ENCODE data around the gene PTPRD. TPM values are rescaled to one million over a fixed set of nuclear protein-coding genes. Genes with fewer than 3 reads are reported as not detected.
"Not testable (repeated sequence)": the region's sequence is repeated elsewhere in the genome, so short reads cannot be mapped to it uniquely, and the experiment has no call there.

PTPRD gene
- total RNA-seq, 1 donor = 0.52 TPM

DNA sequence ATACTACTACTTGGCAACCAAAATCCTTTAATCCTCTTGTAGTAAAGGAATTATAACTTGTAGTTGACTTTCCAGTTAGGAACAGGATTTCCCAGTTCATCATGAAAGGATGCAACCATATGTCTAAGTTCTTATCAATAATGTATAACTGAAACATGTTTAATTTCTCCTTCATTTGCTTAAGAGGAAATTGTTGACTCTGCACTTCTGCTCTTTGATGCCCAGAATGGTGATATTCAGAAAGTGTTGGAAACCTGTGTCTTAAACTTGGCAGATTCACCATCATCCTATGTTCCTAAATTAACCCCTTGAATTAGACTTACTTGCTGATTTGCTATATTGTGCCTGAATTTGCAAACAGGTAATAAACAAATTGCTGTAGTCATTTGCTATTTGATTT lies 201.5 kb downstream of the PTPRD start:
- H3K27me3 ChIP-seq (ENCODE audit: insufficient read depth, low read length) = no peaks in the 10 kb centered on the region
- no peak overlapping the region for H3K4me3 ChIP-seq (ENCODE audit: low read length)
- H3K4me1 ChIP-seq (ENCODE audit: insufficient read depth, low read length) = no peaks in the 10 kb centered on the region
- H3K9me3 ChIP-seq (ENCODE audit: low read depth, low read length) = no peaks in the 10 kb centered on the region

DNA sequence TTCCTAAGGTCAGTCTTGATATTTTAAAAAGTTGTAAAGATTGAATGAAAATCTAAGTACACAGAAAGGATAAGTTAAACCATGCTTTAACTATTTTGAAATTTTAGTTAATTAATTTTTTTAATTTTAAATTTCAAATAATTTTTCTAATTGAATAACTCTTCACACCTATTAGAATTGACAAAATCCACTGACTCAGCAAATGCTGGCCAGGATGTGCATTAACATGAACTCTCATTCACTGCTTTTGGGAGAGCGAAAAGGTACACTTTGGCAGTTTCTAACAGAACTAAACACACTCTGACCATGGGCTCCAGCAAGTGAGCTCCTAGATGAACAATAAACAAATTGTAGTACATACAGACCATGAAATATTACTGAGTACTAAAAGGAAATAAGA lies 209.5 kb downstream of the PTPRD start:
- H3K4me1 ChIP-seq (ENCODE audit: insufficient read depth, low read length) = no peaks in the 10 kb centered on the region
- no peaks in the 10 kb centered on the region for H3K27me3 ChIP-seq (ENCODE audit: insufficient read depth, low read length)
- H3K4me3 ChIP-seq (ENCODE audit: low read length) = no peak overlapping the region
- no peaks in the 10 kb centered on the region for H3K9me3 ChIP-seq (ENCODE audit: low read depth, low read length)

DNA sequence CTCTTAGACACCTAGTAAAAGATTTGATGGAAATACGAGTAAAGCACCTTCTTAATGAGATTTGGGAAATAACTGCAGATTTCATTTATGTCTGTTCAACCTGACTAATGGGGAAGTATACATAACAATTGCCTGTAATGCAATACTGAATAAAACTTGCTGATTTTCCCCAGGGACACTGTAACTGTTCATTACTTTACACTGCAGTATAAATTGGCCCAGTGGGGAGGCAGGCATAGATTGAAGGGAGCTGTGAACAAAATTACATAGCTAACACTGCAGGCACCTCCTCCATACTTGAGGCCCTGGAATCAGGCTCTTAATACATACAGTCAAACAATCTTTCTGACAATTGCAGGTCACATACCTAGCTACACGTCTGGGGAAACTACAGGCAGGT lies 216.2 kb downstream of the PTPRD start:
- Histone ChIP-seq H3K9me3 (ENCODE audit: low read depth, low read length) (no peaks in the 10 kb centered on the region), H3K4me3 (ENCODE audit: low read length) (no peak overlapping the region), H3K4me1 (ENCODE audit: insufficient read depth, low read length) (no peaks in the 10 kb centered on the region), H3K27me3 (ENCODE audit: insufficient read depth, low read length) (no peaks in the 10 kb centered on the region)

DNA sequence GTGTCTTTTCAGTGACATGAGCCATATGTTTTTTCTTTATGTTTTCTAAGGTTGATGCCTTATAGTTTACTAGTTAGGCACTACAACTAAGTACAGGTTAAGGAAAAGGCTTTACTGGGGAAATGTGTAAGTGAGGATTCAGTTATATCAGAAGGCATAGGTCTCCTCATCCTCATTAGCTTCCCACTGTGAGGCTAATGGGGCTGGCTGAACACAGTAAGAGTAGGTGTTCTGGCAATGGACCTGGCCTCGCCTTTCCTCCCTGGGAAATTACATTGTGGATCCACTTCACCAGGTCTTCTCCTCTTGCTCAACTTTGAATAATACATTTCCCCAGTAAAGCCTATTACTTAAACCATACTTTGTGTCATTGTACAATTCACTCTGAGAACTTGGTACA lies 225.5 kb downstream of the PTPRD start:
- H3K4me1 ChIP-seq (ENCODE audit: insufficient read depth, low read length) = no peaks in the 10 kb centered on the region
- no peaks in the 10 kb centered on the region for H3K9me3 ChIP-seq (ENCODE audit: low read depth, low read length)
- H3K27me3 ChIP-seq (ENCODE audit: insufficient read depth, low read length) = no peaks in the 10 kb centered on the region
- no peak overlapping the region for H3K4me3 ChIP-seq (ENCODE audit: low read length)

DNA sequence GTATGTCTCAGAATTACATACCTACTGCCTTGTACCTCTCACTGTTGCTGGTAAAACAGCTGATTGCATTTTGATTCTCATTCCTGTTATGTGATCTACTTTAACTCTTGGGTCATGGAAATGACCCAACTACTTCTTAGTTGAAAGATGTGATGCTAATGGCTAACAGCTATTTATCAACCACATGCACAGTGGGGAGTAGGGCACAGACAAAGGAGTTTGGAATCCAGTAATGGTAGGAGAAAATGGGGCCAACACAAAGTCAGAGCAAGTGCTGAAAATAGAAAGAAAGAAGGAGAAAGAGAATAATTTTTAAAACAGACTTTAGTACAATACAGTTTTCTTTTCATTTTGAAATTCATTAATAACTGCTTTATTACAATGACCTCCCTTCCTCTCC lies 241.0 kb downstream of the PTPRD start:
- H3K27me3 ChIP-seq (ENCODE audit: insufficient read depth, low read length) = no peaks in the 10 kb centered on the region
- no peak overlapping the region for H3K4me3 ChIP-seq (ENCODE audit: low read length)
- H3K9me3 ChIP-seq (ENCODE audit: low read depth, low read length) = no peaks in the 10 kb centered on the region
- H3K4me1 ChIP-seq (ENCODE audit: insufficient read depth, low read length) = no peaks in the 10 kb centered on the region

DNA sequence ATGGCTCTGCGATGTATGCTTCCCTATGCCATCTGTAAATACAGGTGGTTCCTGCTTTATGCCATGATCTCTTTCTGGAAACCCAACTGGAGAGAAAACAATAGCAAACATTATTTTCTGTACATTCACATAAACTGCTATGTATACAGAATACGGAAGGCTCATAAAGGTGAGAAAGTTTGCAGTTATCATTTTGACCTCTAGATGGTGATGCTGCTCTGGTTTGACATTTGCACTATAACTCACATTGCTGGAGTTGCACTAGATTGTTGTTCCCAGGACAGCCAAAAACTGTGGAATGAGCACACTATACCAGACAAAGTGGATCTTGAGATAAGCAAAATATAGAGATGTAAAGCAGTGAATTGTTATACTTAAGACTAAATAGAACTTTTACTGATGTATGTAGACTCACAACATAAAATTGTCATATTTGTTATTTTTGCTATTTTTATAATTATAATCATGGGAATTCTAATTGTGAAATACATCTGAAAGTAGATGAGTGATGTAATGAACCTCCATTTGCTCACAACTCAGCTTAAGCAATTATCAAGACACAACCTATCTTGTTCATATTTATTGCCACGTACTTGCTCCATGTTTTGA lies 246.5 kb downstream of the PTPRD start:
- no peaks in the 10 kb centered on the region for H3K4me1 ChIP-seq (ENCODE audit: insufficient read depth, low read length)
- H3K4me3 ChIP-seq (ENCODE audit: low read length) = no peak overlapping the region
- H3K27me3 ChIP-seq (ENCODE audit: insufficient read depth, low read length) = no peaks in the 10 kb centered on the region
- no peaks in the 10 kb centered on the region for H3K9me3 ChIP-seq (ENCODE audit: low read depth, low read length)

DNA sequence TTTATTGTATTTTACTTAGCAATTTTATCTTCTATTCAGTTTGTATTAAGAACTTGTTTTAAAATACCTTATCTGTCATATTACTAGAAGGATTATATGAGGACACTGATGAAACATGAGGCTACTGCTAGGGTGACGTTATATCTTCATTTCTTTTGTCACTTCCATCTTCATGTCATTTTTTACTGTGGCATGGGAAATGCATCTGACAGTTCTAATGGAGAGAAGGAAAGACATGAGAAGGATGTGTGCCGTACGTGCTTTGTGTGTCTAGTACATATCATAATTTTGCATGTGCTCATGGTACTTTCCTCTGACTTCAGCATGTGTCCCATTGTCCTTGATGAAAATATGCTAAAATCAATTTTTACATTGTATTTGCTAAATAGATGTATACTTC lies 258.2 kb downstream of the PTPRD start:
- H3K4me3 ChIP-seq (ENCODE audit: low read length) = no peak overlapping the region
- no peaks in the 10 kb centered on the region for H3K4me1 ChIP-seq (ENCODE audit: insufficient read depth, low read length)
- H3K9me3 ChIP-seq (ENCODE audit: low read depth, low read length) = no peaks in the 10 kb centered on the region
- no peaks in the 10 kb centered on the region for H3K27me3 ChIP-seq (ENCODE audit: insufficient read depth, low read length)

DNA sequence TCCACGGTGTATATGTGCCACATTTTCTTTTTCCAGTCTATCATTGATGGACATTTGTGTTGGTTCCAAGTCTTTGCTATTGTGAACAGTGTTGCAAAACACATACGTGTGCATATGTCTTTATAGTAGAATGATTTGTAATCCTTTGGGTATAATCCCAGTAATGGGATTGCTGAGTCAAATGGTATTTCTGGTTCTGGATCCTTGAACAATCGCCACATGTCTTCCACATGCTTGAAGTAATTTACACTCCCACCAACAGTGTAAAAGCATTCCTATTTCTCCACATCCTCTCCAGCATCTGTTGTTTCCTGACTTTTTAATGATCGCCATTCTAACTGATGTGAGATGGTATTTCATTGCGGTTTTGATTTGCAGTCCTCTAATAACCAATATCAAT lies 267.2 kb downstream of the PTPRD start:
- not testable (repeated sequence) for H3K27me3 ChIP-seq (ENCODE audit: insufficient read depth, low read length); H3K9me3 ChIP-seq (ENCODE audit: low read depth, low read length); H3K4me1 ChIP-seq (ENCODE audit: insufficient read depth, low read length); H3K4me3 ChIP-seq (ENCODE audit: low read length)

DNA sequence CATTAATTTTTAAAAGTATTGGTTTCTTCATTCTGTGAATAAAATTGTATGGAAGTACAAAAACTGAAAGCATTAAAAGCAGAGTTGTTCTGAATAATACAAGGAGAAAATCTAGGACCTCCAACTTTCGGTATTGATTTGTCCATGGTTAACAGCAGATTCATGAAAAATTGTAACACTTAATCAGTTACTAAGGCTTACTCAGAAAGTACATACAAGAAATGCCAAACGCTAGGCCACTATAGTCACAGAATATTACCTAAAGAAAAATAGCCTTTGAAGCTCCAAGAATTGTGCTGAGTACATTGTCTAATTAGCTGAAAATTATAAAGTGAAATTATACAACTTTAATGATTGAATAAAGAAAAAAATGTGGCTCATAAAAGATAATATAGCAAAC lies 271.7 kb downstream of the PTPRD start:
- no peak overlapping the region for H3K4me3 ChIP-seq (ENCODE audit: low read length)
- no peaks in the 10 kb centered on the region for H3K9me3 ChIP-seq (ENCODE audit: low read depth, low read length)
- H3K4me1 ChIP-seq (ENCODE audit: insufficient read depth, low read length) = no peaks in the 10 kb centered on the region
- no peaks in the 10 kb centered on the region for H3K27me3 ChIP-seq (ENCODE audit: insufficient read depth, low read length)

DNA sequence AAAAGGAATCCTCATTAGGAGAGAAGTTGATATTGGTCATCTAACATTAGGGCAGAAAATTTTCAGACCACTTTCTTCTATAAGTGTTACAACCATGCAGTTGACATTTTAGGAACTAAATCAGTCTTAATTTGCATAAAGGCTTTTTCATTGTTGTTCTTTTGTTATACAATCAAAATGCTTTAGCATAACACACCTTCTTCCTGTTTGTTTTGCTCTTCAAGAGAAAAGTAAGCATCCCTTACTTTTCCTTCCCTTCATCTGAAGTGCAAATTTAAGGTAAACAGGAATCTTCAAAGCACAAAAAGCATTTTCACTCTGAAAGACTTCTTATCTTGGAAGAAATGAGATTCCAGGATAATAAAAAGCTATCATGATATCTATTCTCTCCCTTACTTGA lies 273.6 kb downstream of the PTPRD start:
- no peaks in the 10 kb centered on the region for H3K4me1 ChIP-seq (ENCODE audit: insufficient read depth, low read length)
- H3K4me3 ChIP-seq (ENCODE audit: low read length) = no peak overlapping the region
- H3K27me3 ChIP-seq (ENCODE audit: insufficient read depth, low read length) = no peaks in the 10 kb centered on the region
- H3K9me3 ChIP-seq (ENCODE audit: low read depth, low read length) = no peaks in the 10 kb centered on the region

DNA sequence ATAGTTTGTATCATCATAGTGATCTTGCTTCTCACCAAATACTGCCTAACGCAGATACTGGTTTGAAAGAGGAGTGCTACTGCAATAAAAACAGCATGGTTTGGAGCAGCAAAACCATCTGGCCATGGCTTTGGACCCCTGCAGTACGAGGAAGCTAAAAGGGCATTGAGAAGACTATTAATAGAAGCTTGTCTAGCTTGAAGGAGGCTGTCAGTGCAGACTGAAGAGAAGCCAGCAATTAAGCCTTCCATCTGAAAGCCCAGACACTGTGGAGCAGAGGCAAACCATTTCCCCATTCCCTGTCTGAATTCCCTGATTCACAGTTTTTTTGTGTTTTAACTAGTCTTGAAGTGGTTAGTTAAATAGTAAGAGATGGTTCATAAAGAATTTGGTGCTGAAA lies 281.6 kb downstream of the PTPRD start:
- Histone ChIP-seq H3K4me3 (ENCODE audit: low read length) (no peak overlapping the region), H3K27me3 (ENCODE audit: insufficient read depth, low read length) (no peaks in the 10 kb centered on the region), H3K9me3 (ENCODE audit: low read depth, low read length) (no peaks in the 10 kb centered on the region), H3K4me1 (ENCODE audit: insufficient read depth, low read length) (no peaks in the 10 kb centered on the region)

DNA sequence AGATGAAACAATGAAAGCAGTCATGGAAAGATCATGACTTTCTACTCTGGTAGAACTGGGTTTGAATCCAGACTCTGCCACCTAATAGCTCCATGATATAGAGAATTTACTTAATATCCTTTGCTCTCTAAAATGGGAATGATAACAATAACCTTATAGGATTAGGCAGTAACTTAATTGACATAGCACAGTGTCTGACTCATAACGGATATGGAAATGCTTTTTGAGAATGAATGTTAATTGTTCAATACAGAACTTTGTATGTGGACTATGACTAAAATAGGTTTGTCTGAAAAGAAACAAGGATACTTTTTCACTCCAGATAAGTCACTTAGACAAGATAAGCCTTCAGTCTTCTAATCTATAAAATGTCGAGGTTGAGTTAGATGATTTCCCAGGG lies 330.7 kb downstream of the PTPRD start:
- Histone ChIP-seq H3K4me3 (ENCODE audit: low read length) (no peak overlapping the region), H3K4me1 (ENCODE audit: insufficient read depth, low read length) (no peaks in the 10 kb centered on the region), H3K9me3 (ENCODE audit: low read depth, low read length) (peaks cover 5% of the 10 kb centered on the region), H3K27me3 (ENCODE audit: insufficient read depth, low read length) (no peaks in the 10 kb centered on the region)

DNA sequence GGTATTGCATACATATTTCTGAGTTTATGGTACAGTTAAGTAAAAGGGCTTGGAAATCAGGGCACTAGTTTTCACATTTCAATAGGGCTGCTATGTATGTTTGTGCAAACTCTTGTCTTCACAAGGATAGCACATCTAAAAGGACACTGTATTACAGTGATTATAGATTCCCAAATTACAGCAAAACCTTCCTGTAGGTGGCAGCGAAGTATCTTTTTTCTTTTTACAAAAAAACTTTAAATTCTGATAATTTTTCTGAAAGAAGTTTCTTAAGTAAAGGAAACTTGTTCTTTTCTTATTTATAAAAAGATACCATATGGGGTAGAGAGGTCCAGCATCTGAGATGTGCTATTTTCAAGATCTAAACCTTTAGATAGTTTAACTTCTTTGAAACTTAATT lies 337.8 kb downstream of the PTPRD start:
- Histone ChIP-seq H3K27me3 (ENCODE audit: insufficient read depth, low read length) (no peaks in the 10 kb centered on the region), H3K4me3 (ENCODE audit: low read length) (no peak overlapping the region), H3K9me3 (ENCODE audit: low read depth, low read length) (no peaks in the 10 kb centered on the region), H3K4me1 (ENCODE audit: insufficient read depth, low read length) (no peaks in the 10 kb centered on the region)

DNA sequence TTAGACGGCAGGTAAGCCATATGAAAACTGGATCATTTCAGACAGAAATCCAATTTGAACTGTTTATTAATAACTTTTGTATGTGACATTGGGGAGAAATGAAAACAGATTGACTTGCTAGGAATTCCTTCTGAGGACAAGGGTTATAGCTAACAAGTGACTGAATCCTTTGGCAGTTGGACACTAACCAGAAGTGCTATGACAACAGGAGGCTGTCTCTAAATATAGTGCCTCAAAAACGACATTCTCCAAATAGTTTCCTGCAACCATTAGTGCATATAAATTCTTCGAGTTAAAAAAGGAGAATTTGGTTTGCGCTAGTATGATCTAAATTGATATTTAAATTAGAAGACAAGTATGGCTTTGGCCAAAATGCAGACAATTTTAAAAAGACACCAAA lies 338.6 kb downstream of the PTPRD start:
- Histone ChIP-seq H3K4me3 (ENCODE audit: low read length) (no peak overlapping the region), H3K4me1 (ENCODE audit: insufficient read depth, low read length) (no peaks in the 10 kb centered on the region), H3K27me3 (ENCODE audit: insufficient read depth, low read length) (no peaks in the 10 kb centered on the region), H3K9me3 (ENCODE audit: low read depth, low read length) (no peaks in the 10 kb centered on the region)

DNA sequence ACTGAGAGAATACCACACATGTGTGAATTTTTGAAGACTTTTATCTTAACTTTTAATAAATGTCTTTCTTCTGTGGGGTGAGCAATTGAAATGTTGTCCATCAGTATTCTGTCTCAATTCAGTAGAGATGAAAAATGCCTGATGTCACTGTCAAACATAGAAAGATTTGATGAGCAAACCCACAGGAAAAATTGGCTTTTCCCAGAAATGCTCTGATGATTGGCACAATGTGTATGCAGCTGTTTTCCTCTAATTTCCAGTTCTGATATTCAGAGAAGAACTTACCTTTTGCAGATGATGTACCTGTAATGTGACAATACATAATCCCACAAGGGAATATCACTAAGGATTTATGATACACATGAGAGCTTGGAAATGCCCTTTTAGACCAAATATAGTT lies 340.0 kb downstream of the PTPRD start:
- no peaks in the 10 kb centered on the region for H3K4me1 ChIP-seq (ENCODE audit: insufficient read depth, low read length)
- no peak overlapping the region for H3K4me3 ChIP-seq (ENCODE audit: low read length)
- H3K27me3 ChIP-seq (ENCODE audit: insufficient read depth, low read length) = no peaks in the 10 kb centered on the region
- H3K9me3 ChIP-seq (ENCODE audit: low read depth, low read length) = no peaks in the 10 kb centered on the region

DNA sequence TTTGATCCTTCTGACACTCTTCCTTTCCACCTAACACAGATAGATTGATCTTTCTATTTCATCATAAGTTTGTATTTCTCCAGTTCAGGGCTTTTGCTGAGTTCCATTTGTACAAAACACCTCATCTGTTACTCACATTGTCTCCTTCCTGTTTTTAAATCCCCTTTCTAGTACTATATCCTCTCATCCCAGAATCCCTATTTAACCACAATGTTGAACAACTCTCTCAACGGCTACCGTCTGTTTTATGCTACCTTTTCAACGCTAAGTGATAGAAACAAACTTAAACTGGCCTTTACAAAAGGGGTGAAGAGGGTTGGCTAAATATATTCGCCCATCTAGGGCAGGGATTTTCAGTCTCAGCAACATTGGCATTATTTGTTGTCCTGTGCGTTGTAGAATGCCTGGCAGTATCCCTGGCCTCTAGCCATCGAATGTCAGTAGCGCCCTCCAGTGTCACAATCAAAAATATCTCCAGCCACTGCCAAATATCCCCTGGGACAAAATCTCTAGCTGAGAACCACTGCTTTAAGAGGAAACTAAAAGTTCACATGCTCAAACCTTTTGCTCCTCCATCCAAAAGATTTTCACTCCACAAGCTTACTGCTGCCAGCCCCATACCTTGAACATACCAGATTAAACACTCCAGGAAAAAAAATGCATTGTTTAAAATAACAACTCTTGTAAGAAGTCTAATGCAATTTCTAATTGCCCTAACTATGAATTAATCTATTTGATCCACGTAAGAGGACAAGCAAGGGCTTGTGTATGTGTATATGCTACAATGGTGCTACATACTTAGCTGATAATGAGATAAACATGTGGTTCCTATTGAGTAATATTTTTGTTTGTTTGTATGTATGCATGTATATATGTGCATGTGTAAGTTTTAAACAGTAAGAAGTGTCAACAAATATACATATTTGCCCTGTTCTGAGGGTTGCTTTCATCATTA lies 344.0 kb downstream of the PTPRD start:
- no peaks in the 10 kb centered on the region for H3K27me3 ChIP-seq (ENCODE audit: insufficient read depth, low read length)
- H3K9me3 ChIP-seq (ENCODE audit: low read depth, low read length) = no peaks in the 10 kb centered on the region
- H3K4me3 ChIP-seq (ENCODE audit: low read length) = no peak overlapping the region
- H3K4me1 ChIP-seq (ENCODE audit: insufficient read depth, low read length) = no peaks in the 10 kb centered on the region
